Endothelial cell of umbilical vein (primary cell): ENCODE data around the gene SOAT1. TPM values are rescaled to one million over a fixed set of nuclear protein-coding genes. Genes with fewer than 3 reads are reported as not detected.

ENCODE experiments used
- BruUV-seq: library from RNA; stranded (reverse); fragments of 400-500 nt; replicated peaks from 2 replicates; lab custom pipeline; 2021; lab: Mats Ljungman, UMichigan
- CTCF ChIA-PET: fragments of 300-600, 350-600 bp; sonication (Branson Sonifier 250); formaldehyde crosslinking; loops from one replicate; lab custom pipeline; 2021; ENCODE audit warnings: antibody characterized with exemption, inconsistent platforms; lab: Charles Lee
- POLR2A ChIA-PET: fragments of 300-600, 350-600 bp; sonication (Branson Sonifier 250); formaldehyde crosslinking; loops from one replicate; lab custom pipeline; 2021; ENCODE audit warnings: antibody characterized with exemption, inconsistent platforms; lab: Charles Lee
- DNase-seq: peaks from one replicate; pipeline ENCODE4 v3.0.0-alpha.2; 2011; ENCODE audit warnings: low read depth, low spot score
- FAIRE-seq: peaks from 2 replicates; lab custom pipeline; 2011; peaks lifted over from hg19 to GRCh38; lab: Jason Lieb, UNC
- H2AFZ ChIP-seq: 2 replicates; pipeline ENCODE4 v1.6.0; 2012; ENCODE audit warnings: low read depth, low read length, control low read depth, inconsistent platforms
- H3K27ac ChIP-seq: 2 replicates; pipeline ENCODE4 v1.5.1; 2011; ENCODE audit warnings: low read depth, mild to moderate bottlenecking, control low read depth, low read length, moderate library complexity; ENCODE audit not compliant: insufficient read depth
- H3K27me3 ChIP-seq, 2 experiments: 2 replicates each; pipeline versions ENCODE4 v1.6.0 to v1.6.1; 2011; ENCODE audit warnings: low read length in 2 of 2, mixed read lengths in 1 of 2; ENCODE audit not compliant: control insufficient read depth in 2 of 2, insufficient read depth in 2 of 2
- H3K36me3 ChIP-seq, 2 experiments: 2 replicates in 1 of 2; 3 replicates in 1 of 2; pipeline ENCODE4 v1.5.1; 2011; ENCODE audit warnings: low read length in 2 of 2, mild to moderate bottlenecking in 1 of 2, moderate library complexity in 1 of 2; ENCODE audit not compliant: control insufficient read depth in 2 of 2, insufficient read depth in 2 of 2; ENCODE audit errors: extremely low read depth in 1 of 2
- H3K4me1 ChIP-seq: 3 replicates; pipeline ENCODE4 v1.5.1; 2011; ENCODE audit warnings: mild to moderate bottlenecking, low read length; ENCODE audit not compliant: control insufficient read depth, insufficient read depth; ENCODE audit errors: extremely low read depth
- H3K4me2 ChIP-seq: 2 replicates; pipeline ENCODE4 v1.6.1; 2011; ENCODE audit warnings: low read length, control low read depth, mixed read lengths; ENCODE audit not compliant: insufficient read depth
- H3K4me3 ChIP-seq, 3 experiments: fragments of 200-600 bp in 1 of 3; sonication (generic), shearing (Covaris generic) in 1 of 3; replicated peaks in 1 of 3; 2 replicates each; pipeline ENCODE4 v1.5.1; 2011 to 2016; ENCODE audit warnings: control low read depth in 3 of 3, low read length in 3 of 3, mild to moderate bottlenecking in 2 of 3, inconsistent platforms in 1 of 3, low read depth in 1 of 3, moderate library complexity in 1 of 3; ENCODE audit not compliant: insufficient read depth in 1 of 3
- H3K79me2 ChIP-seq: 2 replicates; pipeline ENCODE4 v1.6.0; 2012; ENCODE audit warnings: low read length, inconsistent platforms; ENCODE audit not compliant: control insufficient read depth, insufficient read depth
- H3K9ac ChIP-seq: replicated peaks from 2 replicates; pipeline ENCODE3; 2011; ENCODE audit warnings: low read length, control low read depth; ENCODE audit not compliant: insufficient read depth; ENCODE audit errors: extremely low read depth
- H3K9me1 ChIP-seq: replicated peaks from 3 replicates; pipeline ENCODE4 v1.6.0; 2011; ENCODE audit warnings: mild to moderate bottlenecking, low read length; ENCODE audit not compliant: control insufficient read depth, insufficient read depth; ENCODE audit errors: extremely low read depth
- H3K9me3 ChIP-seq: replicated peaks from 2 replicates; pipeline ENCODE4 v1.5.1; 2012; ENCODE audit warnings: low read length, inconsistent platforms; ENCODE audit not compliant: control insufficient read depth, insufficient read depth
- H4K20me1 ChIP-seq: replicated peaks from 2 replicates; pipeline ENCODE3; 2011; ENCODE audit warnings: mild to moderate bottlenecking, low read length; ENCODE audit not compliant: control insufficient read depth, insufficient read depth; ENCODE audit errors: extremely low read depth
- CTCF ChIP-seq, 2 donors: IDR thresholded peaks; 1 replicate in 1 of 2; 2 replicates in 1 of 2; pipeline ENCODE4 v1.5.1; 2011; ENCODE audit warnings: low read length in 2 of 2, mild to moderate bottlenecking in 2 of 2, moderate library complexity in 2 of 2, control low read depth in 1 of 2, inconsistent platforms in 1 of 2, low read depth in 1 of 2; ENCODE audit not compliant: insufficient read depth in 1 of 2; ENCODE audit errors: extremely low read depth in 1 of 2
- EZH2 ChIP-seq: IDR thresholded peaks from 2 replicates; pipeline ENCODE4 v1.6.1; 2012; ENCODE audit warnings: borderline replicate concordance, low read depth, mild to moderate bottlenecking, moderate library complexity, low read length, inconsistent platforms; ENCODE audit not compliant: severe bottlenecking
- FOS ChIP-seq: IDR thresholded peaks from 2 replicates; pipeline ENCODE4 v1.6.1; 2011; ENCODE audit warnings: mild to moderate bottlenecking, low read length, moderate library complexity, borderline replicate concordance; ENCODE audit not compliant: insufficient read depth
- GATA2 ChIP-seq: IDR thresholded peaks from 2 replicates; pipeline ENCODE4 v1.7.0; 2011; ENCODE audit warnings: low read depth, mild to moderate bottlenecking, moderate library complexity, mixed read lengths, low read length; ENCODE audit not compliant: insufficient read length, insufficient read depth
- JUN ChIP-seq: IDR thresholded peaks from 2 replicates; pipeline ENCODE4 v1.6.1; 2011; ENCODE audit warnings: borderline replicate concordance, low read depth; ENCODE audit not compliant: insufficient read length, insufficient read depth
- MAX ChIP-seq: IDR thresholded peaks from 2 replicates; pipeline ENCODE4 v1.6.1; 2011; ENCODE audit not compliant: insufficient read depth, insufficient read length
- MYC ChIP-seq: IDR thresholded peaks from one replicate; pipeline ENCODE4 v1.6.1; 2011; ENCODE audit warnings: mild to moderate bottlenecking, low read depth, low read length
- POLR2A ChIP-seq: IDR thresholded peaks from 2 replicates; pipeline ENCODE4 v1.6.1; 2012; ENCODE audit warnings: low read depth, mild to moderate bottlenecking, control low read depth, low read length
- POLR2AphosphoS5 ChIP-seq: IDR thresholded peaks from 2 replicates; pipeline ENCODE4 v1.6.1; 2012; ENCODE audit warnings: low read depth, mild to moderate bottlenecking, control low read depth, low read length, moderate library complexity; ENCODE audit not compliant: insufficient read depth
- dilution Hi-C: fragments of 300-500 bp; cut with MboI; formaldehyde crosslinking; loops from one replicate; pipeline ENCODE4 v1.15.0; 2019; ENCODE audit warnings: low sequenced_read_pairs; ENCODE audit not compliant: extremely low pct_ligation_motif_present
- intact Hi-C: fragments of 100-400 bp; cut with micrococcal nuclease; formaldehyde crosslinking; loops from one replicate; pipeline ENCODE4 v1.10.0; 2022
- polyA plus RNA-seq, 4 experiments: library from polyadenylated mRNA; depleted of rRNA in 3 of 4; stranded (reverse) in 3 of 4; unstranded in 1 of 4; fragments of >200 nt; gene quantifications; 2 replicates each; pipeline versions ENCODE4 v1.2.1 to v1.2.3, GENCODE V29; 2011 to 2012; ENCODE audit warnings: missing spikeins in 1 of 4
- total RNA-seq: library from RNA; stranded (reverse); gene quantifications from 2 replicates; pipeline ENCODE4 v1.2.3, GENCODE V29; 2021

SOAT1 gene
- total and polyA plus RNA-seq, 2 donors (not counting 3 experiments of a cell fraction or from before 2014, with no cell fraction given), result 14.0 to 38.2 TPM

GRCh38 chr1:179295164-179295755, 1.7 kb downstream of the SOAT1 start:
- Histone ChIP-seq H3K79me2 (peaks cover 43% of the 10 kb centered on the region), H3K9me3 (no peaks in the 10 kb centered on the region), H3K27me3 (no peaks in the 10 kb centered on the region), H3K36me3 (no peaks in the 10 kb centered on the region), H4K20me1 (no peaks in the 10 kb centered on the region), H3K4me1 (peaks cover 14% of the 10 kb centered on the region), H3K27ac (no peak overlapping the region), H3K4me3 (peak overlapping the region in 1 of 3 experiments; percentile 92), H3K9me1 (no peaks in the 10 kb centered on the region), H3K9ac (peak overlapping the region; percentile 83), H2AFZ (peak overlapping the region; percentile 12), H3K4me2 (peak overlapping the region; percentile 94)
- FAIRE-seq (no peak), DNase-seq (peak; percentile 11)
- dilution Hi-C loops (no loop called here), intact Hi-C loops (no loop called here)
- BruUV-seq, result no TSS peak
- TF ChIP-seq GATA2 (no peak), JUN (no peak), POLR2A (no peak), MAX (no peak), MYC (no peak), EZH2 (no peak), CTCF (IDR thresholded peaks at IDR 0.05; ENCODE audit: extremely low read depth in 1 of 2, insufficient read depth in 1 of 2, low read depth in 1 of 2, low read length in 2 of 2) (no peak), FOS (no peak), POLR2AphosphoS5 (no peak)
- CTCF ChIA-PET, result interaction anchor here (0.7 to 5.1 kb wide), 8 partner anchors 9 to 214 kb away, joined by 3 to 30 read pairs (median 3); partner anchors contain the start of genes AXDND1 and TOR3A
- POLR2A ChIA-PET, result no interaction called here
